Vagina (tissue), 2 donors: ENCODE measurements around the gene HBQ1.

Experiments
- POLR2AphosphoS5 ChIP-seq, 2 donors: sonication (generic); formaldehyde crosslinking; IDR thresholded peaks; one replicate each; pipeline ENCODE4 v1.9.0; 2017; ENCODE audit warnings: antibody characterized with exemption in 2 of 2, mild to moderate bottlenecking in 2 of 2, low read depth in 1 of 2; ENCODE audit not compliant: insufficient read depth in 1 of 2
- TF ChIP-seq, protein P1 (sequence below), 3 experiments: fragments of 450-650 bp in 2 of 3; fragments of 200-600 bp in 1 of 3; sonication (generic) in 1 of 3; IDR thresholded peaks; one replicate each; pipeline ENCODE4 v1.5.1; 2017 to 2019; ENCODE audit warnings: antibody characterized with exemption in 3 of 3, mild to moderate bottlenecking in 2 of 3, moderate library complexity in 2 of 3

DNA sequence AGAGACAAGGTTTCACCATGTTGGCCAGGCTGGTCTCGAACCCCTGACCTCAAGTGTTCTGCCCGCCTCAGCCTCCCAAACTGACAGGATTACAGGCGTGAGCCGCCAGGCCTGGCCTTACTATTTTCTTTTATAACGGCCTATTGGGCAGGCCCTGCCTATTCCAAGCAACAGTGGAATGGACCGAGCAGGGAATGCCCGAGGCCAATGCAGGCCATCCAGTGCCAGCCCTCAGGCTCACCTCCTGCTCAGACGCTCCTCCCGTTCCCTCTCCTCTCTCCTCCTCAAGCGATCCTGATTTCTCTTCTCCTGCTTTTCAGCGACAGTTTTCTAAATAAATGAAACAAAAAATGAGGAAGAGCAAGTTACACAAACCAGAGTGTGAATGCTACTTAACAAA lies 12.4 kb downstream of the HBQ1 start:
- TF ChIP-seq POLR2AphosphoS5 (IDR thresholded peaks at IDR 0.05; ENCODE audit: insufficient read depth in 1 of 2, low read depth in 1 of 2) = no peak
- TF ChIP-seq, protein P1, sequence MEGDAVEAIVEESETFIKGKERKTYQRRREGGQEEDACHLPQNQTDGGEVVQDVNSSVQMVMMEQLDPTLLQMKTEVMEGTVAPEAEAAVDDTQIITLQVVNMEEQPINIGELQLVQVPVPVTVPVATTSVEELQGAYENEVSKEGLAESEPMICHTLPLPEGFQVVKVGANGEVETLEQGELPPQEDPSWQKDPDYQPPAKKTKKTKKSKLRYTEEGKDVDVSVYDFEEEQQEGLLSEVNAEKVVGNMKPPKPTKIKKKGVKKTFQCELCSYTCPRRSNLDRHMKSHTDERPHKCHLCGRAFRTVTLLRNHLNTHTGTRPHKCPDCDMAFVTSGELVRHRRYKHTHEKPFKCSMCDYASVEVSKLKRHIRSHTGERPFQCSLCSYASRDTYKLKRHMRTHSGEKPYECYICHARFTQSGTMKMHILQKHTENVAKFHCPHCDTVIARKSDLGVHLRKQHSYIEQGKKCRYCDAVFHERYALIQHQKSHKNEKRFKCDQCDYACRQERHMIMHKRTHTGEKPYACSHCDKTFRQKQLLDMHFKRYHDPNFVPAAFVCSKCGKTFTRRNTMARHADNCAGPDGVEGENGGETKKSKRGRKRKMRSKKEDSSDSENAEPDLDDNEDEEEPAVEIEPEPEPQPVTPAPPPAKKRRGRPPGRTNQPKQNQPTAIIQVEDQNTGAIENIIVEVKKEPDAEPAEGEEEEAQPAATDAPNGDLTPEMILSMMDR (IDR thresholded peaks at IDR 0.05) = no peak
